ENCODE results near the gene PLEKHH3. TPM values are rescaled to one million over a fixed set of nuclear protein-coding genes. Genes with fewer than 3 reads are reported as not detected.

The PLEKHH3 gene
- total and polyA plus RNA-seq, 2 of the 4 experiments (the other 2 are of a cell fraction): 2.9 to 10.5 TPM

DNA sequence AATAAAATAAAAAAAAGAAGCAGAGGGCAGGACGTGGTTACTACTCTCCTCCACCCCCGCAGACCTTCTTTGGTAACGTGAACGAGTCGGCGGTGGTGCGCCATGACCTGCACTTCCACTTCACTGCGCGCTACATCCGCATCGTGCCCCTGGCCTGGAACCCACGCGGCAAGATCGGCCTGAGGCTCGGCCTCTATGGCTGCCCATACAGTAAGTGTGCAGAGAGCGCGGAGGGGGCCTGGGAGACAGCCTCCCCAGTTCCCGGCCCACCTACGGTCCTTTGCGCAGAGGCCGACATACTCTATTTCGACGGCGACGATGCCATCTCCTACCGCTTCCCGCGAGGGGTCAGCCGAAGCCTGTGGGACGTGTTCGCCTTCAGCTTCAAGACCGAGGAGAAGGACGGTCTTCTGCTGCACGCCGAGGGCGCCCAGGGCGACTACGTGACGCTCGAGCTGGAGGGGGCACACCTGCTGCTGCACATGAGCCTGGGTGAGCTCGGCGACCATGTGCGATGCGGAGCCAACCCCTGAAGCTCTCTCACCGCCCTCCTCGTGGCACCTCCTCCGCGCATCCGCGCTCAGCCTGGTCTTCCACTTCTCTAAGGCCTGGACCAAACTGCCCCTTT lies 8.2 kb upstream of the PLEKHH3 start:
- 73% methylated on average over 19 of the region's 50 CpGs; no CpG with 5 or more reads in 1 of the 2 experiments for WGBS, 2 experiments (ENCODE audit: extremely low coverage in 2 of 2, insufficient read length in 1 of 2)

More for the DNA sequence above, 8.2 kb upstream of the PLEKHH3 start:
- no peak for DNase-seq
- no peak overlapping the region for H3K56ac ChIP-seq (ENCODE audit: extremely low read depth, insufficient read depth, low read length)
- H2AK9ac ChIP-seq (replicated peaks; ENCODE audit: low read depth, low read length, poor library complexity): peak overlapping the region; percentile 59
- in situ Hi-C loops (cut with MboI; ENCODE audit: low sequenced_read_pairs): loop anchor here (5.0 to 25.0 kb wide), 2 partner anchors 108 to 627 kb away; partner anchors contain the start of gene PSMC3IP
- H2BK5ac ChIP-seq (ENCODE audit: low read depth, low read length, poor library complexity, severe bottlenecking): no peak overlapping the region
- H3K27me3 ChIP-seq (ENCODE audit: control insufficient read depth, insufficient read depth, low read length): no peaks in the 10 kb centered on the region
- H3K9me3 ChIP-seq (ENCODE audit: control insufficient read depth, insufficient read depth, low read length): no peaks in the 10 kb centered on the region
- no peak overlapping the region for H3K18ac ChIP-seq (ENCODE audit: low read depth, low read length)
- no peak overlapping the region for H4K5ac ChIP-seq (ENCODE audit: low read depth, low read length)
- peaks cover 23% of the 10 kb centered on the region for H3K9me1 ChIP-seq (ENCODE audit: insufficient read depth, low read length)
- peaks cover 7 to 35% of the 10 kb centered on the region in 2 experiments for H3K79me1 ChIP-seq (ENCODE audit: low read depth in 1 of 2, low read length in 2 of 2)
- peaks cover 44% of the 10 kb centered on the region for H3K36me3 ChIP-seq (ENCODE audit: control insufficient read depth, insufficient read depth, low read length)
- ChIA-PET POLR2A (ENCODE audit: unreplicated experiment) (no interaction called here), CTCF (no interaction called here)
- no peak overlapping the region for H2BK120ac ChIP-seq (ENCODE audit: low read depth, low read length)
- H3K4ac ChIP-seq (ENCODE audit: low read depth, low read length): no peak overlapping the region
- dilution Hi-C loops (cut with HindIII; ENCODE audit: low sequenced_read_pairs, unreplicated experiment): no loop called here
- H3K4me2 ChIP-seq (ENCODE audit: low read depth, low read length): no peak overlapping the region
- H3K14ac ChIP-seq (replicated peaks; ENCODE audit: low read depth, low read length): no peak overlapping the region
- no peak for ATAC-seq (ENCODE audit: low read depth)
- peaks cover 15% of the 10 kb centered on the region for H3K4me1 ChIP-seq (ENCODE audit: control insufficient read depth, insufficient read depth, low read length)
- H4K91ac ChIP-seq (ENCODE audit: insufficient read depth, low read depth, low read length): no peak overlapping the region
- H2AFZ ChIP-seq (replicated peaks; ENCODE audit: low read length, poor library complexity): peak overlapping the region; percentile 37
- H4K20me1 ChIP-seq (ENCODE audit: insufficient read depth, low read length): 0 out of 2 replicates have a peak, but pooled peaks cover 8% of the 10 kb centered on the region
- intact Hi-C loops (cut with micrococcal nuclease): no loop called here
- no peak overlapping the region for H2BK15ac ChIP-seq (ENCODE audit: low read depth, low read length)
- no peak overlapping the region for H3K27ac ChIP-seq (ENCODE audit: insufficient read depth, low read length)
- no peak overlapping the region for H3K23ac ChIP-seq (ENCODE audit: low read depth, low read length)
- no peak overlapping the region for H3K9ac ChIP-seq (ENCODE audit: low read depth, low read length)
- BruUV-seq (replicated peaks): no TSS peak
- H2BK20ac ChIP-seq (ENCODE audit: low read depth, low read length): no peak overlapping the region
- TF ChIP-seq POLR2A (IDR thresholded peaks at IDR 0.05; ENCODE audit: low read depth, low read length) (no peak), MAFK (IDR thresholded peaks at IDR 0.05; ENCODE audit: low read depth, low read length) (no peak), MAZ (IDR thresholded peaks at IDR 0.05; ENCODE audit: borderline replicate concordance, low read depth, low read length) (no peak), NFE2L2 (IDR thresholded peaks at IDR 0.05; ENCODE audit: low read depth, low read length) (no peak), RAD21 (IDR thresholded peaks at IDR 0.05; ENCODE audit: low read length) (no peak), RCOR1 (IDR thresholded peaks at IDR 0.05; ENCODE audit: insufficient replicate concordance, low read length) (no peak), BHLHE40 (IDR thresholded peaks at IDR 0.05; ENCODE audit: low read depth, low read length) (no peak), MXI1 (IDR thresholded peaks at IDR 0.05; ENCODE audit: borderline replicate concordance, low read depth, low read length) (no peak), CEBPB (IDR thresholded peaks at IDR 0.05; ENCODE audit: low read depth, low read length) (no peak), RFX5 (IDR thresholded peaks at IDR 0.05; ENCODE audit: low read depth, low read length) (no peak), FOS (IDR thresholded peaks at IDR 0.05; ENCODE audit: low read depth, low read length) (no peak), SMC3 (IDR thresholded peaks at IDR 0.05; ENCODE audit: low read depth, low read length) (no peak), CHD1 (IDR thresholded peaks at IDR 0.05; ENCODE audit: low read depth, low read length) (no peak)
- TF ChIP-seq, protein P1, sequence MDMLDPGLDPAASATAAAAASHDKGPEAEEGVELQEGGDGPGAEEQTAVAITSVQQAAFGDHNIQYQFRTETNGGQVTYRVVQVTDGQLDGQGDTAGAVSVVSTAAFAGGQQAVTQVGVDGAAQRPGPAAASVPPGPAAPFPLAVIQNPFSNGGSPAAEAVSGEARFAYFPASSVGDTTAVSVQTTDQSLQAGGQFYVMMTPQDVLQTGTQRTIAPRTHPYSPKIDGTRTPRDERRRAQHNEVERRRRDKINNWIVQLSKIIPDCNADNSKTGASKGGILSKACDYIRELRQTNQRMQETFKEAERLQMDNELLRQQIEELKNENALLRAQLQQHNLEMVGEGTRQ (IDR thresholded peaks at IDR 0.05; ENCODE audit: low read depth, low read length): no peak
- TF ChIP-seq, protein P2, sequence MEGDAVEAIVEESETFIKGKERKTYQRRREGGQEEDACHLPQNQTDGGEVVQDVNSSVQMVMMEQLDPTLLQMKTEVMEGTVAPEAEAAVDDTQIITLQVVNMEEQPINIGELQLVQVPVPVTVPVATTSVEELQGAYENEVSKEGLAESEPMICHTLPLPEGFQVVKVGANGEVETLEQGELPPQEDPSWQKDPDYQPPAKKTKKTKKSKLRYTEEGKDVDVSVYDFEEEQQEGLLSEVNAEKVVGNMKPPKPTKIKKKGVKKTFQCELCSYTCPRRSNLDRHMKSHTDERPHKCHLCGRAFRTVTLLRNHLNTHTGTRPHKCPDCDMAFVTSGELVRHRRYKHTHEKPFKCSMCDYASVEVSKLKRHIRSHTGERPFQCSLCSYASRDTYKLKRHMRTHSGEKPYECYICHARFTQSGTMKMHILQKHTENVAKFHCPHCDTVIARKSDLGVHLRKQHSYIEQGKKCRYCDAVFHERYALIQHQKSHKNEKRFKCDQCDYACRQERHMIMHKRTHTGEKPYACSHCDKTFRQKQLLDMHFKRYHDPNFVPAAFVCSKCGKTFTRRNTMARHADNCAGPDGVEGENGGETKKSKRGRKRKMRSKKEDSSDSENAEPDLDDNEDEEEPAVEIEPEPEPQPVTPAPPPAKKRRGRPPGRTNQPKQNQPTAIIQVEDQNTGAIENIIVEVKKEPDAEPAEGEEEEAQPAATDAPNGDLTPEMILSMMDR (conservative IDR thresholded peaks at IDR 0.05; ENCODE audit: low read depth, low read length): no peak
- TF ChIP-seq, protein P3, sequence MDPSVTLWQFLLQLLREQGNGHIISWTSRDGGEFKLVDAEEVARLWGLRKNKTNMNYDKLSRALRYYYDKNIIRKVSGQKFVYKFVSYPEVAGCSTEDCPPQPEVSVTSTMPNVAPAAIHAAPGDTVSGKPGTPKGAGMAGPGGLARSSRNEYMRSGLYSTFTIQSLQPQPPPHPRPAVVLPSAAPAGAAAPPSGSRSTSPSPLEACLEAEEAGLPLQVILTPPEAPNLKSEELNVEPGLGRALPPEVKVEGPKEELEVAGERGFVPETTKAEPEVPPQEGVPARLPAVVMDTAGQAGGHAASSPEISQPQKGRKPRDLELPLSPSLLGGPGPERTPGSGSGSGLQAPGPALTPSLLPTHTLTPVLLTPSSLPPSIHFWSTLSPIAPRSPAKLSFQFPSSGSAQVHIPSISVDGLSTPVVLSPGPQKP (IDR thresholded peaks at IDR 0.05; ENCODE audit: borderline replicate concordance, low read depth, low read length): no peak
- H3K4me3 ChIP-seq (ENCODE audit: insufficient read depth, low read depth, low read length): no peak overlapping the region
- H2AK5ac ChIP-seq (ENCODE audit: low read depth, low read length): 0 out of 2 replicates have a peak overlapping the region, but pooled peaks have one; percentile 9
- H4K8ac ChIP-seq (ENCODE audit: low read depth in 2 of 2, low read length in 2 of 2): no peak overlapping the region
